NCI-H748 treated with DMSO at 0.1 percent for 48 hours (cell line): ENCODE results near the gene VEGFD.

Experiments
- DNase-seq: peaks from one replicate; lab custom pipeline; 2025; lab: John Stamatoyannopoulos, UW

VEGFD gene

DNA sequence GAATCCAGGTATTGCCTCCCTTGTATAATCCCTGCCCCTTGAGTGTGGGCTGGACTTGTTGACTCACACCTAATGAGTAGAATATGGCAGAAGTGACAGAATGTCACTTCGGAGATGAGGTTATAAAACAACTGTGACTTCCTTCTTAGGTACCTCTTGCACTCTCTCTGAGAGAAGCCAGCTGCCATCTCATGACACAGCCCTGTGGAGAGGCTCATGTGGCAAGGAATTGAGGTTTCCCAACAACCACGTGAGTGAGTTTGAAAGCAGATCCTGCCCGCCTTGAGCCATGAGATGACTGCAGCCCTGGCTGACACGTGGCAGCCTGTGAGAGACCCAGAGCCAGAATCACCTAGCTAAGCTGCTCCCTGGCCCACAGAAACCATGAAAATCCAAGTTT, 82.3 kb downstream of the VEGFD start:
- DNase-seq, result no peak

DNA sequence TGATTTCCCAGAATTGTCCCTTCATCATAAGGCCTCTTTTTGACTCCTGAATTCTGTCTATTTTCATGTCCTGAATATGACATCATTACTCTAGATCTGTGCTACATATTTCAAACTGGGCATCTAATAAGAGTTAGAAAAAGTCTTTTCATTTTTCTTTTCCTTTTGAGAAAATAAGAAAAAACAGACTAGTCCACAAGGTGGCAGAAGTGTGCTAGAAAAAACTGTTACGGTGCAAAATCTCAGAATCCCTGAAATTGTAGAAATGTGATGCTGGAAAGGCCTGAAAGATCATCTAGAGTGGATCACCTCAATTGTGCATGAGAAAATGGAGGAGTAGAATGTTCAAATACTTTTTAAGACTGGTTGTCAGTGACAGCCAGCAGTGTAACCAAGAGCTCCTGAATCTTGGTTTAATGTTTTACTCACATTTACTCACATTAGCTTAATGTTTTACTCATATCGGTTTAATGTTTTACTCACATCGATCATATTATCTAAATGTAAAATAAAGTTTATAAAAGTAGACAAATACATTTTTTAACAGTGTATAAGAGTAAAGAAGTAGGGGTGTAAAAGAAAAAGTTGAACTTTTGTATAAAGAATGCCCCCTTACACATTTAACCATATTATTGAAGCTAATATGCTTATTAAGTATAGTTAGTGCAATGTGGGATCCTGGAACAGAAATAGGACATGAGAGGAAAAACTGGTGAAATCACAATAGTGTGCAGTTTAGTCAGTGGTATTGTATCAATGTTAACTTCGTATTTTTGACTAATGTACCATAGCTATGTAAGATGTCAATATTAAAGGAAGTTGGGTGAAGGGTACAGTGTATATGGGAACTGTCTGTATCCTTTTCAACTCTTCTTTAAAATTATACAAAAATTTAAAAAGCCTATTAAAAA, 84.0 kb downstream of the VEGFD start:
- DNase-seq, result no peak

DNA sequence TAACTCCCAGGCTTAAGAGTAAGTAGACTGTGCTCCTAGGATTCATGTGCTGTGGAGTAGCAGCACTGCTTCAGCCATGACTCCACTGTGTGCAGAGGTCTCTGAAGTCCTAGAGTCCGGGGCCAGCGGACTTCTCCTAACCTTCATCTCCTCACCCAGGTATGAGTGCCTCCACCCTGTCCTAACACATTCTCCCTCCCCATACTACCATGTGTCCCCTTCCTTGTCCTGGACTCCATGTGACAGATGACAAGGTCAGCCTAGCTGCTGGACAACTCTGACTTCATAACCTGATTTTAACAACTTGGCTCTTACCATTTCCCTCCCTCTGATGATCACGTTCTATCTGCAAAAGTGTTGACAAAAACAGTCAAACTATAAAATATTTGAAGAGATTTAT, 85.4 kb downstream of the VEGFD start:
- no peak for DNase-seq

DNA sequence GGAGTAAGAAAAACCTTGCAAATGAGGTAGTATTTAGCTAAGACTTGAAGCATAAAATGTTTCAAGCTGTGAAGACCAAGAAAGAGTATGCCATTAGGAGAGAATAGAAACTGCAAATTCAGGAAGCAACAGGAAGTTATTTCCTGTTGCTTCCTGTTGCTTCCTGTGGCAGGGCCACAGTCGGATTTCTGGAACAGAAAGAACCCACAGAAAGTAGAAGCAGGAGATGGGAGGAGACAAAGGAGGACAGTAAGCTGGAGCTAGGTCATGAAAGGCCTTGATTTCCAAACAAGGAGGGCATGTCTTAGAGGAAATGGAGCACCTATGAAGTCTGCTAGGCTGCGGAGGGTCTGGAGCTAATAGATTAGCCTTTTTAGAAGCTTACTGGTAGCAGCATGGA, 86.0 kb downstream of the VEGFD start:
- no peak for DNase-seq
